ENCODE results near the gene NT5DC1.

NT5DC1 gene

GRCh38 chr6:116145803-116146675 is 45.4 kb downstream of the NT5DC1 start:
- DNase-seq: no peak

GRCh38 chr6:116152620-116153019 is 52.0 kb downstream of the NT5DC1 start:
- no peak for DNase-seq

GRCh38 chr6:116154887-116155286 is 54.2 kb downstream of the NT5DC1 start:
- DNase-seq: no peak

GRCh38 chr6:116156405-116157326 is 56.0 kb downstream of the NT5DC1 start:
- DNase-seq: no peak

- no peak for DNase-seq
Measured at GRCh38 chr6:116157391-116157790, 56.7 kb downstream of the NT5DC1 start.

- no peak for DNase-seq
Measured at GRCh38 chr6:116158641-116159040, 58.0 kb downstream of the NT5DC1 start.

GRCh38 chr6:116159782-116160524 is 59.3 kb downstream of the NT5DC1 start:
- no peak for DNase-seq

GRCh38 chr6:116165596-116165995 is 64.9 kb downstream of the NT5DC1 start:
- no peak for DNase-seq

- no peak for DNase-seq
Measured at GRCh38 chr6:116166369-116166768, 65.7 kb downstream of the NT5DC1 start.

- no peak for DNase-seq
Measured at GRCh38 chr6:116168148-116168547, 67.5 kb downstream of the NT5DC1 start.

GRCh38 chr6:116169880-116170279 is 69.2 kb downstream of the NT5DC1 start:
- no peak for DNase-seq

GRCh38 chr6:116170358-116171057 is 69.9 kb downstream of the NT5DC1 start:
- no peak for DNase-seq

GRCh38 chr6:116173928-116174327 is 73.3 kb downstream of the NT5DC1 start:
- no peak for DNase-seq

GRCh38 chr6:116175344-116175743 is 74.7 kb downstream of the NT5DC1 start:
- no peak for DNase-seq

- DNase-seq: no peak
Measured at GRCh38 chr6:116176596-116176995, 75.9 kb downstream of the NT5DC1 start.

- no peak for DNase-seq
Measured at GRCh38 chr6:116180375-116180774, 79.7 kb downstream of the NT5DC1 start.

GRCh38 chr6:116189472-116189871 is 88.8 kb downstream of the NT5DC1 start:
- no peak for DNase-seq

GRCh38 chr6:116190550-116190949 is 89.9 kb downstream of the NT5DC1 start:
- DNase-seq: no peak

GRCh38 chr6:116191881-116192280 is 91.2 kb downstream of the NT5DC1 start:
- DNase-seq: no peak

- DNase-seq: no peak
Measured at GRCh38 chr6:116192786-116193185, 92.1 kb downstream of the NT5DC1 start.

- no peak for DNase-seq
Measured at GRCh38 chr6:116196841-116197240, 96.2 kb downstream of the NT5DC1 start.

GRCh38 chr6:116200619-116201249 is 100.1 kb downstream of the NT5DC1 start:
- DNase-seq: no peak
